ENCODE measurements around the gene POLR2L. TPM values are rescaled to one million over a fixed set of nuclear protein-coding genes. Genes with fewer than 3 reads are reported as not detected.

The POLR2L gene
- total RNA-seq, 1 experiment from 2014 or later: 107 TPM

GRCh38 chr11:799641-800316 is 42.5 kb downstream of the POLR2L start:
- no peak for DNase-seq
- peaks cover 8% of the 10 kb centered on the region for H3K4me1 Mint-ChIP-seq (ENCODE audit: low read depth, unreplicated experiment)
- H3K27ac Mint-ChIP-seq (ENCODE audit: unreplicated experiment): no peak overlapping the region
- TF ChIP-seq, protein P1, sequence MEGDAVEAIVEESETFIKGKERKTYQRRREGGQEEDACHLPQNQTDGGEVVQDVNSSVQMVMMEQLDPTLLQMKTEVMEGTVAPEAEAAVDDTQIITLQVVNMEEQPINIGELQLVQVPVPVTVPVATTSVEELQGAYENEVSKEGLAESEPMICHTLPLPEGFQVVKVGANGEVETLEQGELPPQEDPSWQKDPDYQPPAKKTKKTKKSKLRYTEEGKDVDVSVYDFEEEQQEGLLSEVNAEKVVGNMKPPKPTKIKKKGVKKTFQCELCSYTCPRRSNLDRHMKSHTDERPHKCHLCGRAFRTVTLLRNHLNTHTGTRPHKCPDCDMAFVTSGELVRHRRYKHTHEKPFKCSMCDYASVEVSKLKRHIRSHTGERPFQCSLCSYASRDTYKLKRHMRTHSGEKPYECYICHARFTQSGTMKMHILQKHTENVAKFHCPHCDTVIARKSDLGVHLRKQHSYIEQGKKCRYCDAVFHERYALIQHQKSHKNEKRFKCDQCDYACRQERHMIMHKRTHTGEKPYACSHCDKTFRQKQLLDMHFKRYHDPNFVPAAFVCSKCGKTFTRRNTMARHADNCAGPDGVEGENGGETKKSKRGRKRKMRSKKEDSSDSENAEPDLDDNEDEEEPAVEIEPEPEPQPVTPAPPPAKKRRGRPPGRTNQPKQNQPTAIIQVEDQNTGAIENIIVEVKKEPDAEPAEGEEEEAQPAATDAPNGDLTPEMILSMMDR (IDR thresholded peaks at IDR 0.05; ENCODE audit: unreplicated experiment): no peak
- CTCF ChIA-PET: no interaction called here
- H3K27me3 Mint-ChIP-seq (ENCODE audit: unreplicated experiment): no peaks in the 10 kb centered on the region
- no peaks in the 10 kb centered on the region for H3K9me3 Mint-ChIP-seq (ENCODE audit: low read depth, unreplicated experiment)
- H3K4me3 Mint-ChIP-seq (ENCODE audit: low read depth, unreplicated experiment): no peak overlapping the region
- intact Hi-C loops (cut with micrococcal nuclease; ENCODE audit: unreplicated experiment): no loop called here
- no TSS peak for BruUV-seq (replicated peaks)
- H3K36me3 Mint-ChIP-seq (ENCODE audit: insufficient read depth, unreplicated experiment): peaks cover 70% of the 10 kb centered on the region

- Mint-ChIP-seq H3K4me1 (ENCODE audit: low read depth, unreplicated experiment) (no peaks in the 10 kb centered on the region), H3K4me3 (ENCODE audit: low read depth, unreplicated experiment) (peak within 1 kb of the TSS; percentile 83), H3K9me3 (ENCODE audit: low read depth, unreplicated experiment) (no peaks in the 10 kb centered on the region), H3K27ac (ENCODE audit: unreplicated experiment) (peak within 1 kb of the TSS; percentile 58), H3K27me3 (ENCODE audit: unreplicated experiment) (no peaks in the 10 kb centered on the region), H3K36me3 (ENCODE audit: insufficient read depth, unreplicated experiment) (peaks cover 71% of the 10 kb centered on the region)
- TF ChIP-seq, protein P1 (IDR thresholded peaks at IDR 0.05; ENCODE audit: unreplicated experiment): peak; percentile 91
- BruUV-seq (replicated peaks): no TSS peak
- intact Hi-C loops (cut with micrococcal nuclease; ENCODE audit: unreplicated experiment): no loop called here
- peak; percentile 92 for DNase-seq
- CTCF ChIA-PET: no interaction called here
These were observed 44.1 kb downstream of the POLR2L start, which contains the start of gene SLC25A22 for GRCh38 chr11:798093-798713. TSS of gene SLC25A22 (minus strand) at chr11:798281. CDS start at chr11:795006, 3,275 bp downstream.

DNA sequence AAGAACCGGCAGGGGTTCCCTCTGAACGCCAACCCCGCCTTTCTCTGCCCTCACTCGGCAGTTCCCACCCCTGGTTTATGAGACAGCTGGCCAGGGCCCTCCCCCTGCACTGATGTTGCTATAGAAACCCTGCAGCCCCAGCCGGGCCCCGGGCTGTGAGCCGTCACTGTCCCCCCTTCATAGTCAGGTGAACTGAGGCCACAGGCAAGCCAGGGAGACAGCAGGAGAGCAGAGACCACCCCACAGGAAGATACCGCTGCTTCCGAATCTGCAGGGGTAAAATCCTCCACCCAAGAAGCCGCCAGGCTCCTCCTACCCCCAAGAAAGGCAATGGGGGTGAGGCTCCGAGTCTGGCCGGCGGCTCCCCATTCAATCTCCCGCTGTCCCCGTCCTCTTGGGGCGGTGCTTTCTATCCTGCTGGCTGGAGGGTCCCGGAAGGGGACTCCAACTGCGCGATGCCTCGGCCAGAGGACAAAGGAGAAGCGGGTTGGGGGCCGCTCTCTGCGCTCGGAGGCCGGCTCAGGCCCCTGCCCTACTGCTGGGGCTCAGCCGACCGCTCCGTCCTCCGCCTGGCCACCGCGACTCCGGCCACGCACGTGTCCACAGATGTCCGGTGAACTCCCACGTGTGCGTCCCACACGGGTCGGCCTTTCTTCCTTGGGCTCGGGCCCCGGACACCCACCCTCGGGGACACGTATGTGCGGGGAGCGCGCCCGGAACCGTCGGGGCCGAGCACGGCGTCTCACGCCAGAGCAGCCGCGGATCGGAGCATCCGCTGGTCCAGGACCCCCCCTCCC is 44.8 kb downstream of the POLR2L start:
- peak overlapping the region; percentile 83 for H3K4me3 Mint-ChIP-seq (ENCODE audit: low read depth, unreplicated experiment)
- CTCF ChIA-PET: interaction anchor here (0.9 to 1.0 kb wide), 2 partner anchors 47 to 62 kb away, joined by 3 to 20 read pairs; no protein-coding TSS in a partner anchor
- no TSS peak for BruUV-seq (replicated peaks)
- peak; percentile 74 for DNase-seq
- intact Hi-C loops (cut with micrococcal nuclease; ENCODE audit: unreplicated experiment): no loop called here
- no peaks in the 10 kb centered on the region for H3K4me1 Mint-ChIP-seq (ENCODE audit: low read depth, unreplicated experiment)
- no peaks in the 10 kb centered on the region for H3K9me3 Mint-ChIP-seq (ENCODE audit: low read depth, unreplicated experiment)
- H3K27ac Mint-ChIP-seq (ENCODE audit: unreplicated experiment): peak overlapping the region; percentile 58
- H3K27me3 Mint-ChIP-seq (ENCODE audit: unreplicated experiment): no peaks in the 10 kb centered on the region
- TF ChIP-seq, protein P1 (IDR thresholded peaks at IDR 0.05; ENCODE audit: unreplicated experiment): no peak
- H3K36me3 Mint-ChIP-seq (ENCODE audit: insufficient read depth, unreplicated experiment): peaks cover 75% of the 10 kb centered on the region

- peak overlapping the region; percentile 83 for H3K4me3 Mint-ChIP-seq (ENCODE audit: low read depth, unreplicated experiment)
- H3K27me3 Mint-ChIP-seq (ENCODE audit: unreplicated experiment): no peaks in the 10 kb centered on the region
- H3K9me3 Mint-ChIP-seq (ENCODE audit: low read depth, unreplicated experiment): no peaks in the 10 kb centered on the region
- CTCF ChIA-PET: interaction anchor here (0.9 to 1.0 kb wide), 2 partner anchors 46 to 63 kb away, joined by 3 to 20 read pairs; no protein-coding TSS in a partner anchor
- peak overlapping the region; percentile 78 for H3K27ac Mint-ChIP-seq (ENCODE audit: unreplicated experiment)
- TF ChIP-seq, protein P1 (IDR thresholded peaks at IDR 0.05; ENCODE audit: unreplicated experiment): no peak
- H3K36me3 Mint-ChIP-seq (ENCODE audit: insufficient read depth, unreplicated experiment): peaks cover 69% of the 10 kb centered on the region
- no peak for DNase-seq
- H3K4me1 Mint-ChIP-seq (ENCODE audit: low read depth, unreplicated experiment): no peaks in the 10 kb centered on the region
- intact Hi-C loops (cut with micrococcal nuclease; ENCODE audit: unreplicated experiment): no loop called here
- no TSS peak for BruUV-seq (replicated peaks)
These were observed 45.6 kb downstream of the POLR2L start for GRCh38 chr11:796565-797295.
